ENCODE data around the gene LRRC8D. TPM values are rescaled to one million over a fixed set of nuclear protein-coding genes. Genes with fewer than 3 reads are reported as not detected.
A peak's percentile ranks its signal among the peaks of the same experiment; 100 is the strongest.

The LRRC8D gene
- total RNA-seq, 1 experiment from 2014 or later = 37.2 TPM

GRCh38 chr1:89808441-89809117, 12.3 kb upstream of the LRRC8D start:
- H3K27ac Mint-ChIP-seq = no peak overlapping the region
- H3K4me1 Mint-ChIP-seq = peaks cover 27 to 29% of the 10 kb centered on the region in 2 experiments
- H3K4me2 ChIP-seq (ENCODE audit: insufficient read depth, insufficient read length, low read length) = no peak overlapping the region

More at GRCh38 chr1:89808441-89809117, 12.3 kb upstream of the LRRC8D start:
- no peaks in the 10 kb centered on the region for H3K23me2 ChIP-seq (ENCODE audit: insufficient read length, low read depth, low read length, poor library complexity, severe bottlenecking)
- Mint-ChIP-seq H3K4me3 (no peak overlapping the region), H3K9me3 (no peaks in the 10 kb centered on the region), H3K27me3 (ENCODE audit: low read depth) (peaks cover 22% of the 10 kb centered on the region), H3K36me3 (ENCODE audit: insufficient read depth in 1 of 3, low read depth in 3 of 3) (no peaks in the 10 kb centered on the region)
- H4K5ac ChIP-seq (ENCODE audit: insufficient read length, low read depth, low read length) = no peak overlapping the region
- H3K79me1 ChIP-seq (ENCODE audit: insufficient read depth, low read depth, low read length, poor library complexity, severe bottlenecking) = no peaks in the 10 kb centered on the region
- no peak overlapping the region for H3K14ac ChIP-seq (ENCODE audit: insufficient read depth, low read length)
- H2AK5ac ChIP-seq (ENCODE audit: insufficient read length, low read length) = no peak overlapping the region
- no peak overlapping the region for H3T11ph ChIP-seq (ENCODE audit: low read length)
- H4K91ac ChIP-seq (ENCODE audit: insufficient read length, low read depth, low read length) = no peak overlapping the region
- peaks cover 6% of the 10 kb centered on the region; the same call in 1 of the 2 replicates for H3K4me1 ChIP-seq (ENCODE audit: insufficient read depth, low read length)
- peak; percentile 55 for DNase-seq
- H4K8ac ChIP-seq (replicated peaks; ENCODE audit: insufficient read length, low read depth, low read length) = no peak overlapping the region
- no peak overlapping the region for H3K4ac ChIP-seq (ENCODE audit: low read depth, low read length)
- H3K23ac ChIP-seq (ENCODE audit: insufficient read length, low read depth, low read length) = no peak overlapping the region
- no peaks in the 10 kb centered on the region for H4K20me1 ChIP-seq (ENCODE audit: control insufficient read depth, insufficient read depth, insufficient read length)
- no peak for TF ChIP-seq CTCF (conservative IDR thresholded peaks at IDR 0.05)
- no peak overlapping the region for H2BK20ac ChIP-seq (ENCODE audit: low read depth, low read length, poor library complexity, severe bottlenecking)
- no CpG with 5 or more reads among the region's 5 CpGs for WGBS (ENCODE audit: extremely low coverage, insufficient read length, low lambda C conversion rate)
- no peak overlapping the region for H2BK120ac ChIP-seq (ENCODE audit: low read depth, low read length, poor library complexity, severe bottlenecking)
- no peaks in the 10 kb centered on the region for H3K9me3 ChIP-seq (ENCODE audit: control insufficient read depth, low read depth, low read length)
- H2BK15ac ChIP-seq (ENCODE audit: low read depth, low read length) = no peak overlapping the region
- H2BK5ac ChIP-seq (ENCODE audit: insufficient read length, low read length) = no peak overlapping the region
- peaks cover 2% of the 10 kb centered on the region; the same call in 1 of the 2 replicates for H3K27me3 ChIP-seq (ENCODE audit: insufficient read depth, low read length)
- H3K56ac ChIP-seq (ENCODE audit: insufficient read length, low read depth, low read length) = no peak overlapping the region
- no peak overlapping the region for H3K27ac ChIP-seq (ENCODE audit: insufficient read length, low read depth, low read length)
- no peak overlapping the region for H2BK12ac ChIP-seq (ENCODE audit: insufficient read length, low read depth, low read length)
- H3K9ac ChIP-seq (ENCODE audit: extremely low read depth, insufficient read length, low read length) = no peak overlapping the region
- H2AFZ ChIP-seq (ENCODE audit: low read length) = no peak overlapping the region
- H3K79me2 ChIP-seq (ENCODE audit: insufficient read depth, low read length) = no peaks in the 10 kb centered on the region
- no peak overlapping the region for H3K18ac ChIP-seq (ENCODE audit: insufficient read length, low read depth, low read length)

Data from H9 (cell line).